HG03103 (cell line): Measurements from ENCODE around the gene POU2AF3.
"Not testable (repeated sequence)": the region's sequence is repeated elsewhere in the genome, so short reads cannot be mapped to it uniquely, and the experiment has no call there.

Experiments used
- ATAC-seq: cut with Tn5 transposase; IDR thresholded peaks from one replicate; pipeline ENCODE4 v1.9.1; 2021; ENCODE audit warnings: low read depth; ENCODE audit not compliant: unreplicated experiment

POU2AF3 gene, protein sequence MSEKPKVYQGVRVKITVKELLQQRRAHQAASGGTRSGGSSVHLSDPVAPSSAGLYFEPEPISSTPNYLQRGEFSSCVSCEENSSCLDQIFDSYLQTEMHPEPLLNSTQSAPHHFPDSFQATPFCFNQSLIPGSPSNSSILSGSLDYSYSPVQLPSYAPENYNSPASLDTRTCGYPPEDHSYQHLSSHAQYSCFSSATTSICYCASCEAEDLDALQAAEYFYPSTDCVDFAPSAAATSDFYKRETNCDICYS

DNA sequence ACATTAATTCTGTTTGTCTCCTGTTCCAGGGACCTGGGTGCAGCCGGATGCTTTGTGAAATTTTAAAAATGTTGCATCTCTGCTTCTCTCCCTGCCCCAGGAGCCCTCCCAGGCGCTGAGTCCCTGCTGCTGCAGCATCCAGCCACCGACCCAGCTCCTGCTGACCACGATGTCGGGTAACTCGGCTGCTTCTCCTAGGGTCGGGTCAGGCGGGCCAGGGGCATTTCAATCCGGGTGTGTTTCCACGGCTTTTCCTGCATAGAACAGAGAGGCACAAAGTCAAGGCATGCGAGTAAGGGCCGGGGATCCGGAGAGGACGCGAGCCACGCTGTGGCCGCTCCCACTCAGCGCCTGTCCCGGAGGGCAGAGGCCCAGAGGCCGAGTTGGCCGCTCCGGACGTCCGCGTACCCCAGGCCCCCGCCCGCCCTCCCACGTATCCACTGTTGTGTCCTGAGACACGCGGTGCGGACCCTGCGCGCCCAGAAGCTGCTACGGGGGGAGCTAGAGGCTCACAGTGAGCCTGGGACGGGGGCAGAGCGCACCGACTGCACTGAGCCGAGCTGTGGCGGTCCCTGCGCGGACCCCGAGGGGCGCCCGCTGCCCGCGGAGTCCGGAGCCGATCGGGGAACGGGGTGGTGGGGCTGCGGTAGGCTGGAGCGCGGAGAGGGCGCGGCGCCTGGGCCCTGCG is at the start of gene POU2AF3:
POU2AF3 (plus strand) TSS at position 134 of the 688 bp plus-strand sequence; CDS start at position 170, 36 bp downstream.
- no peak for ATAC-seq

DNA sequence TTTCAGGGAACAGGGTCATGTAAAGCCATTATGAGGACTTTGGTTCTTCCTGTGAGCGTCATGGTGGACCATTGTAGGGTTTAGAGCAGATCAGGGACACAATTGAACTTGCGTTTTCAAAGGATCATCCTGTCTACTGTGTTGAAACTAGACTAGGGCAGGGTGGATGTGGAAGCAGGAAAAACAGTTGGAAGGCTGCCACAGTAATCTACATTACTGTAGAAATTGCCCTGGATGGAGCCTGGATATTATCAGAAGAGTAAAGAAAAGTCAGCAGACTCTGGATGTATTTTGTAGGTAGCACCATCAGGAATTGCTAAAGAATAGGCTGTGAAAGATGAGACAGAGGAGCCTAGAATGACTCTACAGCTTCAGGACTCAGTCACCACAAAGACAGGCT is 47.4 kb upstream of the POU2AF3 start:
- no peak for ATAC-seq

DNA sequence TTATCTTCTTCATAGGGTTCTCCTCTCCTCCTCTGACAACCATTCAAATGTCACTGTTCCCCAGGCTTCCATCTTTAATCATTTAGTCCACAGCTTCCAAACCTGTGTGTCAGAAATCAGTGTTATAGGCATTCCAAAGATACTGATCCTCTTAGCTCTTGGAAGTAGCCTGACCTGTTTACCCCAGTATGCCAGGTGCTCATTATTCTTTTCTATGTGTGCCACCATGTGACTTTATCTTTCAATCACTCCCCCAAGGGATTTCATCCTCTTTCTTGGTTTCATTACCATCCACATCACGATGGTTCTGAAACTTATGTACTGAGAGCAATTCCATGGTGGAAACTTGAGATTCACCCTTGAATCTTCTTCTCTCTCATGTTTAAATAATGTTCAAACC is 45.2 kb upstream of the POU2AF3 start:
- ATAC-seq, result no peak

DNA sequence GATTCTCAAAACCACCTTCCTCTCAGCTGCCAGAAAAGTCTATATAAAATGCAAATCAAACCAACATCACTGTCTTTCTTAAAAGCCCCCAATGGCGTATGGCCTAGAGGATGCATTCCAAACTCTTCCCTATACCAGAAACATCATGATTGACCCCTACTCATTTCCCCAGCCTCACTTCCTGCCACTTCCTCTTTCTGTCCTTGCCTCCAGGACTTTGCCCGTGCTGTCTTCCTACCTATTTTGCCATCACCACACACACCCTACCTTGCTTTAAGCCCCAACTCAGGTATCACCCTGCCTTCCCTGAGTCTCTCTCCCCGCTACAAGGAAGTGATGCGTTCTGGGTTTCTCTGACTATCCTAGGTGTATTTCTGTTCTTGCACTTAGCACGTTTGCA is 44.7 kb upstream of the POU2AF3 start:
- no peak for ATAC-seq

DNA sequence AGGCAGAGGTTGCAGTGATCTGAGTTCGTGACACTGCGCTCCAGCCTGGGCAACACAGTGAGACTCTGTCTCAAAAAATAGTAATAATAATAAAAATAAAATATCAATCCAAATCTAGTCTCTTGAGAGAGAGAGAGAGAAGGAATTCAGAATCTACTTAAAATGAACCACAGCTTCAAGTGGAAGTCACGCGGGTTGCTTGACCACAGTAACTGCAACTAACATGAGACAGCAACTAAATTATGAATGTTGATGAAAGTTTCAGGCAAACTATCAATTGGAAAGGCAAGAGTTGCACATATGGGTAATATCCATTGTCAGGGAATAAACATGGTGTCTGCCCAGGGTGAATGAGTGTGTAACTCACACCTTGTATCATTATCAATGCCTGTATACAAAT is 40.3 kb upstream of the POU2AF3 start:
- no peak for ATAC-seq

DNA sequence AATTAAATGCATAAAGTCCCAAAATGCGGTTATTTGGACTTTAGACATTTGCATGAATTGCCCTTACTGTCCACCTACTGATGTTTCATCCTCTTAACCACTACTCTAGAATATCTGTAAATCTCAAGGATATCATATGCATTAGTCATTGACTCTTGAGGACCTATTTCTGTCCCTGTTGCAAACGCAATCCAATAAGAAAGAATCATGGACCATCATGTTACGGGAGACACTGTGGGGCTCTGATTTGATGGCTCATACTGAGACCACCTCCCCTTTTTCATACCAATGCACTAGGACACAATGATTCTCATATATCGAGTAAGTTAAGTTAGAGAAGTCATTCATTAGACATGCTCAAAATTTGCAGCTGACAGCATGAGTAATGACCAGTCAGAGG is 38.5 kb upstream of the POU2AF3 start:
- no peak for ATAC-seq

DNA sequence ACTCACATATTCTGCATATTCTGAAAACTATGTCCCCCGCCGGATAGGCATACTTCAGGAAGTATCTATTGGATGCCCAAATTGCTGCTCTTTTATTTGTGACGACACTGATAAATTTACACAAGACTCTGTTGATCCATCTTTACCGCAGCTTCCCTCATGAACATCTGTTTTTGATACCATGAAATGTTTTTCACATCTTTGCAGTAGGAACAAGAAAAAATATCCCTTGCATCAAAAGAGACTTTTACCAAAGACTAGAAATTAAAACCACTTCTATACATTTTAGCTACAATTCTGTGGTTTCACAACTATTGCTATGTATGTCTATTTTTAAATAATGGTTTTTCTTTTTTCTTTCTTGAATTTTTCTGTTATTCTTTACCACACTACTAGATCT is 37.5 kb upstream of the POU2AF3 start:
- ATAC-seq, result no peak

DNA sequence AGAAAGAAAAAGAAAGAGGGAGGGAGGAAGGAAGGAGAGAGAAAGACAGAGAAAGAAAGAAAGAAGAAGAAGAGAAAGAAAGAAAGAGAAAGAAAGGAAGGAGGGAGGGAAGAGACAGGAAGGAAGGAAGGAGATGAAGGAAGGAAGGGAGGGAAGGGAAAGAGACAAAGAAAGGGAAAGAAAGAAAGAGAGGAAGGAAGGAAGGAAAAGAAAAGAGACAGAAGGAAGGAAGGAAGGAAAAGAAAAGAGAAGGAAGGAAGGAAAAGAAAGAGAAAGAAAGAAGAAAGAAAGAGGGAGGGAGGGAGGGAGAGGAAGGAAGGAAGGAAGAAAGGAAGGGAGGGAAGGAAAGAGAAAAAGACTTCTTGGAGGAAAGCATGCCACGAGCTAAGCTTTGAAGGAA is 33.7 kb upstream of the POU2AF3 start:
- no peak for ATAC-seq

- ATAC-seq, result no peak
These were observed 32.9 kb upstream of the POU2AF3 start for GRCh38 chr11:111265421-111265820.

- ATAC-seq, result not testable (repeated sequence)
These were observed 30.0 kb upstream of the POU2AF3 start for GRCh38 chr11:111268303-111268702.

DNA sequence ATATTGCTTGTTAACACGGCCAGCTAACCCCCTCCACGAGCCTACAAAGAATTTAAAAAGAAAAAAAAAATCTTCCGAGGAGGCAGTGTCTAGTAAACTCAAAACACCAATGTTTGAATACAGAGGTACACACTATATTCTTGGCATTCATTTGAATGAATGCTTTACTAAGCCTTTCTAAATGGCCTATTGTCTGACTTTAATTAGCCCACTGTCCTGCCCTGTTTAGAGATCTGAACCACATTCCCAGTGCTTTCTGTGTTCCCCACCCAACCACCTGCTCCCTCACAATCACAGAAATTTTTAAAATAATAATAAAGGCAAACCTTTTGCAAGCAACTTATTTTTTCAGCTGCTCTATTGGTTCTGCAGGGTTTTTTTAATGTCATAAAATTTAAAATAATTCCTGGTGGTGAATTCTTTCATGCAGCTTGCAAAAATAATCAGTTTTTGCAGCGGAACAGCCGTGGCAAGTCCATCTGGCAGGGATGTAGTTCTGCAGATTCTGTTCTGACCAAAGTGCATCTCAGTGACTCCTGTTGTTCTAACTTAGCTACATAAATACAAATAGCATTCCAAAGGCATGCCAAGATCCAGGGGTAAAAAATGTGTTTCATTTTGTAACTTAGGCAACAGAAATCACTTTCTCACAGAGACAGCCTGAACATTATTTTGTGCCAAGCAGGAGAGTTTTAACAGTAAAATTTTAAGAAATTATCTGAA is 29.0 kb upstream of the POU2AF3 start:
- ATAC-seq, result no peak

- no peak for ATAC-seq
These were observed 25.9 kb upstream of the POU2AF3 start for GRCh38 chr11:111272420-111272819.

- no peak for ATAC-seq
These were observed 15.7 kb upstream of the POU2AF3 start for GRCh38 chr11:111282562-111283075.

GRCh38 chr11:111283945-111284481 is 14.3 kb upstream of the POU2AF3 start:
- no peak for ATAC-seq

DNA sequence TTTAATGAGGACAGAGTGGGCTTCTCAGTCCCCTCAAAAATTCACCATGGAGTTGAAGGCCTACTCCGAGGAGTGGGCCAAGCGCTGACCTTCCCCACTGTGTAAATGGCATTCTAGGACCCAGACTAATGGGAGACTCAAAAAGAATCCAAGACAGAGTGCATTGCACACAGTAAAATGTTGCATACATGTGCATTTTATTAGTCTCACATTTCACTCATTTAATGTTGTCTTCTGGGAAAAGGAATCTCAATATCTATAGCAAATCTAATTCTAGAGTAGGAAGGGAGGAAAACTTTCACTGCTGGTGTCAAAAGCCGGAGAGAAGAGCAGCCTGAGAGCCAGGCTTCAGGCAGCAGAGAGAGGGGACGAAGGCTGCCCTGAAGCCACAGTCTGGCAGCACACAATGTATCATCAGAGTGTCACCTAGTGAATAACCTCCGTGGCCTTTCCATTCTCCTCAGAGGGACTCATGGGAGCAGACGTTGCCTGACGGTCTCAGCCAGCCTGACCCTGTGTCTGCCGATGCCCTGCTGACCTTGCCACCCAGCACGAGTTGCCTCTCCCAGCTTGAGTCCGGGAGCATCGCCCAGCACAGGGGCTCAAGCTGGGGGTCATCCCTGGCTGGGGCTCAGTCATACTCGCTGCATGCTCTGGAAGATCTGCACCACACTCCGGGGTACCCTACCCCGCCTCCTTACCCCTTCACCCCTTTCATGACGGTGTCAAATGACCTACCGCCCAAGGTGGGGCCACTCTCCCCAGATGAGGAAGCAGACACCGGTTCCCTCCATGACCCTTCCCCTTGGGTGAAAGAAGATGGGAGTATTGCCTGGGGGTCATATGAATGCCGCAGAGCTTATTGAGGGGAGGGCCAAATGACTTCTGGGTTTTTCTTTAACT is 12.9 kb upstream of the POU2AF3 start:
- ATAC-seq, result no peak

DNA sequence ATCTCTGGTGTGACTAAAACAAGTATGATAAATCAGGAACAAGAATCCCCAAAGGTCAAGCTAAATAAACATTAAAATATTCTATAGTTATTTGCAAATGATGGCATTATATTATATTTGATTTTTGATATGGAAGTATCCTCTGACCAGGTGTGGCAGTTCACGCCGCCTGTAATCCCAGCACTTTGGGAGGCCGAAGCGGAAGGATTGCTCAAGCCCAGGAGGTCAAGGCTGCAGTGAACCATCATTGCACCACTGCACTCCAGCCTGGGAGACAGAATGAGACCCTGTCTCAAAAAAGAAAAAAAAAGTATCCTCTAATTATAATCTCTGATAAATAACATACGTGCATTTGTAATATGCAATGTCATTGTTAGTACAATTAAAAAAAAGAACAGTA is 6.6 kb upstream of the POU2AF3 start:
- ATAC-seq, result no peak

GRCh38 chr11:111292408-111292807 is 5.9 kb upstream of the POU2AF3 start:
- not testable (repeated sequence) for ATAC-seq

GRCh38 chr11:111296196-111296595 is 2.1 kb upstream of the POU2AF3 start:
- no peak for ATAC-seq

- ATAC-seq, result no peak
These were observed 650 bp upstream of the POU2AF3 start for GRCh38 chr11:111297696-111298095.
